PFSK-1 (cell line): ENCODE data around the gene SCML1.

Experiments used
- FOXP2 ChIP-seq: optimal IDR thresholded peaks from 2 replicates; pipeline ENCODE3; 2011; ENCODE audit warnings: borderline replicate concordance, control low read depth, inconsistent platforms; ENCODE audit not compliant: insufficient read depth; ENCODE audit errors: extremely low read length, extremely low read depth
- POLR2AphosphoS5 ChIP-seq: IDR thresholded peaks from 2 replicates; pipeline ENCODE4 v1.6.1; 2012; ENCODE audit warnings: low read depth, mild to moderate bottlenecking, control low read depth, low read length, moderate library complexity
- SIN3A ChIP-seq: IDR thresholded peaks from 2 replicates; pipeline ENCODE4 v1.6.1; 2012; ENCODE audit warnings: mild to moderate bottlenecking, low read length, moderate library complexity, borderline replicate concordance; ENCODE audit not compliant: insufficient read depth
- TAF1 ChIP-seq: IDR thresholded peaks from 2 replicates; pipeline ENCODE4 v1.6.1; 2012; ENCODE audit warnings: low read length, control low read depth, borderline replicate concordance; ENCODE audit not compliant: insufficient read depth
- TF ChIP-seq, protein P1 (sequence below), 2 experiments: IDR thresholded peaks; 2 replicates each; pipeline versions ENCODE4 v1.6.1 to v1.8.0; 2011 to 2012; ENCODE audit warnings: low read depth in 2 of 2, low read length in 2 of 2, control low read depth in 1 of 2, inconsistent platforms in 1 of 2, mild to moderate bottlenecking in 1 of 2, moderate library complexity in 1 of 2; ENCODE audit not compliant: insufficient read depth in 1 of 2

SCML1 gene

DNA sequence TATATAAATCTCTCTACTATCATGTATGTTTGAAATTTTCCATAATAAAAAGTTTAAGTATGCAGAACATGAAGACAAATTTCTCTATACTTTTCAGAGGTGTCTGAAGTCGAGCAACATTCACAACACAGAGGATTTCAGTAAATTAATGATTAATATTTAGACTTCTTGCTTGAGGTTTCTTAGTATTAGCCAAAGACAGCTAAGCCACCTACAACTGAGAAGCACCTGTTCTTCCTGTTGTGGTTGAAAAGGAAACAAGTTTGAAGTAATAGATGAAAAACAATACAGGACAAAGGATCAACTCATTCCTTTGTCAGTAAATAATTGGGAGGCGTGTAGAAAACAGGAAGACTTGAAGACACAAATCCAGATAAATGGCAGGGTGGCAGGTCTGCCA is 21.1 kb downstream of the SCML1 start:
- TF ChIP-seq, protein P1, sequence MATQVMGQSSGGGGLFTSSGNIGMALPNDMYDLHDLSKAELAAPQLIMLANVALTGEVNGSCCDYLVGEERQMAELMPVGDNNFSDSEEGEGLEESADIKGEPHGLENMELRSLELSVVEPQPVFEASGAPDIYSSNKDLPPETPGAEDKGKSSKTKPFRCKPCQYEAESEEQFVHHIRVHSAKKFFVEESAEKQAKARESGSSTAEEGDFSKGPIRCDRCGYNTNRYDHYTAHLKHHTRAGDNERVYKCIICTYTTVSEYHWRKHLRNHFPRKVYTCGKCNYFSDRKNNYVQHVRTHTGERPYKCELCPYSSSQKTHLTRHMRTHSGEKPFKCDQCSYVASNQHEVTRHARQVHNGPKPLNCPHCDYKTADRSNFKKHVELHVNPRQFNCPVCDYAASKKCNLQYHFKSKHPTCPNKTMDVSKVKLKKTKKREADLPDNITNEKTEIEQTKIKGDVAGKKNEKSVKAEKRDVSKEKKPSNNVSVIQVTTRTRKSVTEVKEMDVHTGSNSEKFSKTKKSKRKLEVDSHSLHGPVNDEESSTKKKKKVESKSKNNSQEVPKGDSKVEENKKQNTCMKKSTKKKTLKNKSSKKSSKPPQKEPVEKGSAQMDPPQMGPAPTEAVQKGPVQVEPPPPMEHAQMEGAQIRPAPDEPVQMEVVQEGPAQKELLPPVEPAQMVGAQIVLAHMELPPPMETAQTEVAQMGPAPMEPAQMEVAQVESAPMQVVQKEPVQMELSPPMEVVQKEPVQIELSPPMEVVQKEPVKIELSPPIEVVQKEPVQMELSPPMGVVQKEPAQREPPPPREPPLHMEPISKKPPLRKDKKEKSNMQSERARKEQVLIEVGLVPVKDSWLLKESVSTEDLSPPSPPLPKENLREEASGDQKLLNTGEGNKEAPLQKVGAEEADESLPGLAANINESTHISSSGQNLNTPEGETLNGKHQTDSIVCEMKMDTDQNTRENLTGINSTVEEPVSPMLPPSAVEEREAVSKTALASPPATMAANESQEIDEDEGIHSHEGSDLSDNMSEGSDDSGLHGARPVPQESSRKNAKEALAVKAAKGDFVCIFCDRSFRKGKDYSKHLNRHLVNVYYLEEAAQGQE (IDR thresholded peaks at IDR 0.05; ENCODE audit: insufficient read depth in 1 of 2, low read depth in 2 of 2, low read length in 2 of 2) = no peak
- no peak for TF ChIP-seq POLR2AphosphoS5
- TF ChIP-seq TAF1 = no peak
- no peak for TF ChIP-seq SIN3A
- TF ChIP-seq FOXP2 = no peak

DNA sequence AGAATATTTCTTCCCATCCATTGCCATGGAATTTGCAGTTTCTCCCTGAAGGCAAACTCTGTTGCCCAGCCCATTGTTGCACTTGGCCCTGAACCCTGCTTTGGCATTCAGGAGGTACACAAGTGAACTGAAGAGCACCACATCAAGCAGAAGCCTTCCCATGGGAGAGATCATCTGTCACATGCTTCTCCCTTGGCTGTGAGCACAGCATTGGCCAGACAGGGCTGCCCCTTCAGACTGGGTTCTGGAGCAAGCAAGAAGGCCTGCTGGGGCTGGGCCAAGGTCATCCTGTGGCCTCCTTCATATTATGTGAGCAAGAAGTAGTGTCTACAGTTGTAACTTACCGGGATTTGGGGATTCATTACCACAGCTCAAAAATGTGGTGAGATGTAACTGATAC is 22.7 kb downstream of the SCML1 start:
- TF ChIP-seq FOXP2 (no peak), POLR2AphosphoS5 (no peak), SIN3A (no peak)
- TF ChIP-seq, protein P1 (IDR thresholded peaks at IDR 0.05; ENCODE audit: insufficient read depth in 1 of 2, low read depth in 2 of 2, low read length in 2 of 2) = no peak

DNA sequence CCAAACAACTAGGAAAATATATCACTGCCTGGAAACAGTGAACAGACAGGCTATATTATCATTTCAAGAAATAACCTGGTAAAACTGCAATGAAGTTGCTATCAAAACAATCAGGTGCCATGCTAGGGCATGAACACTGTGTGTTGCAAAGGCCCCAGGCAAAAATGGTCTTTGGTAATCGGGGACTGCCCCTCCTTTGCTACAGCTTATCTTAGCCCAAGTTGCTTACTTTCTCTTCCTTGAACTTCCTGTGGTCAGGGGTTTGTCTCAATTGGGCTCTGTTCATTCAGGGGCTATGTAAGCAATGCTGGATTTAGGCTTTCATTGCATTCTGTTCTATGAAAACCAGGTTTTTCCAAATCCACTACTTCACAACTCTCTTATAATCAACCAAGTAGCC is 30.4 kb downstream of the SCML1 start:
- TF ChIP-seq, protein P1 (IDR thresholded peaks at IDR 0.05; ENCODE audit: insufficient read depth in 1 of 2, low read depth in 2 of 2, low read length in 2 of 2) = no peak
- TF ChIP-seq POLR2AphosphoS5 (no peak), FOXP2 (no peak), SIN3A (no peak), TAF1 (no peak)

DNA sequence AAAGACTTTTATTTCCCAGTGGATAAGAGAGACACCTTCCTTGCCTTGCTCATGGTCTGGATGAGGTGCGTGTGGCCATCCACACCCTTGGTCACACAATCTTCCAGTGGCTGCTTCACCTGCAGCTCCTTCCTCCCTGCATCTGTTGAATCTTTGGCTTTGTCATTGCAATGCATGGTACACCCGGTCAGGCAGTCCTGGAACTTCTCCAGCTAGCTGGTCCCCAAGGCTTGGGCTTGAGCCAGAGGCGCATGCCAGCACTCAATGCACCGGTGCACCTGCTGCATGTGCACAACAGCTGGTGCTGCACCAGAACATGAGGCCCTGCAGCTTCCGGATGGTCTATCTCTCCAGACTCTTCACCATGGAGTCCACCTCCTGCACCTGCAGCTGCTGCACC is 31.7 kb downstream of the SCML1 start:
- TF ChIP-seq TAF1 = no peak
- no peak for TF ChIP-seq POLR2AphosphoS5
- TF ChIP-seq SIN3A = no peak
- TF ChIP-seq FOXP2 = no peak
- TF ChIP-seq, protein P1 (IDR thresholded peaks at IDR 0.05; ENCODE audit: insufficient read depth in 1 of 2, low read depth in 2 of 2, low read length in 2 of 2) = no peak

DNA sequence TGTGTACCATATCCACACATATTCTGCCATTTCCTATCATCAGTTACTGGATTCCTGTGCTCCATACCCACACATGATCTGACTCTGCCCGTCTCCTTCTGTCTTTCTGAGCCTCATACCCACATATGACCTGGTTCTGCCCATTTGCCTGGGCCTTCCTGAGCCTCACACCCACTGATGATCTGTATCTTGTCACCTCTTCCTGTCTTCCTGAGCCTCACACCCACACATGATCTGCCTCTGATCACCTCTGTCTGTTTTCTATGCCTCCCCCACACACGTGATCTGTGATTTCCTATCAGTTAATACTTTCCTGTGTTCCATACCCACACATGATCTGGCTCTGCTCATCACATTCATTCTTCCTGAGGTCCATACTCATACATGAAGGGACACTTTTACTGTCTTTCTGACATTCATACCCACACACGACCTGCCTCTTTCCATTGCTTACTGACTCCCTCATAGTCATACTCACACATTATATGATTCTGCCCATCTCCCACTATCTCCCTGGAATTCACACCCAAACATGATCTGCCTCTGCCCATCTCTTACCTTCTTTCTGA is 32.5 kb downstream of the SCML1 start:
- TF ChIP-seq SIN3A (no peak), TAF1 (no peak), FOXP2 (no peak), POLR2AphosphoS5 (no peak)
- TF ChIP-seq, protein P1 (IDR thresholded peaks at IDR 0.05; ENCODE audit: insufficient read depth in 1 of 2, low read depth in 2 of 2, low read length in 2 of 2) = no peak
